Fibroblast of lung (primary cell): Measurements from ENCODE around the gene UNC13D. TPM values are rescaled to one million over a fixed set of nuclear protein-coding genes. Genes with fewer than 3 reads are reported as not detected.
"Not testable (repeated sequence)": the region's sequence is repeated elsewhere in the genome, so short reads cannot be mapped to it uniquely, and the experiment has no call there.

Source experiments
- DNase-seq, 2 donors: peaks; one replicate each; pipeline versions ENCODE4 v3.0.0 to v3.0.0-alpha.2; 2010; ENCODE audit warnings: low read depth in 2 of 2
- H2AFZ ChIP-seq: 2 replicates; pipeline ENCODE4 v1.5.1; 2012; ENCODE audit warnings: low read length, control low read depth, inconsistent platforms
- H3K27ac ChIP-seq: 2 replicates; pipeline ENCODE4 v1.5.1; 2011; ENCODE audit warnings: low read length, control low read depth; ENCODE audit not compliant: insufficient read depth
- H3K27me3 ChIP-seq: 2 replicates; pipeline ENCODE4 v1.5.1; 2011; ENCODE audit warnings: mild to moderate bottlenecking, low read length; ENCODE audit not compliant: control insufficient read depth, insufficient read depth
- H3K36me3 ChIP-seq: 2 replicates; pipeline ENCODE4 v1.5.1; 2011; ENCODE audit warnings: low read length; ENCODE audit not compliant: control insufficient read depth, insufficient read depth
- H3K4me1 ChIP-seq: 2 replicates; pipeline ENCODE4 v1.5.1; 2011; ENCODE audit warnings: low read length; ENCODE audit not compliant: control insufficient read depth, insufficient read depth; ENCODE audit errors: extremely low read depth
- H3K4me2 ChIP-seq: 2 replicates; pipeline ENCODE4 v1.5.1; 2011; ENCODE audit warnings: low read length, control low read depth; ENCODE audit not compliant: insufficient read depth; ENCODE audit errors: extremely low read depth
- H3K4me3 ChIP-seq, 4 experiments: fragments of 200-600 bp in 1 of 4; sonication (generic) in 1 of 4; replicated peaks in 1 of 4; 2 replicates each; pipeline ENCODE4 v1.5.1; 2011 to 2016; ENCODE audit warnings: low read length in 4 of 4, low read depth in 3 of 4, mild to moderate bottlenecking in 3 of 4, control low read depth in 2 of 4, inconsistent platforms in 1 of 4, mixed read lengths in 1 of 4; ENCODE audit not compliant: insufficient read depth in 1 of 4; ENCODE audit errors: control extremely low read depth in 1 of 4
- H3K79me2 ChIP-seq: 2 replicates; pipeline ENCODE4 v1.5.1; 2012; ENCODE audit warnings: mild to moderate bottlenecking, low read length, inconsistent platforms; ENCODE audit not compliant: control insufficient read depth, insufficient read depth
- H3K9ac ChIP-seq: 2 replicates; pipeline ENCODE4 v1.5.1; 2011; ENCODE audit warnings: mild to moderate bottlenecking, low read length, control low read depth; ENCODE audit not compliant: insufficient read depth
- H3K9me3 ChIP-seq: 2 replicates; pipeline ENCODE4 v1.5.1; 2012; ENCODE audit warnings: low read depth, low read length; ENCODE audit not compliant: control insufficient read depth, insufficient read depth
- H4K20me1 ChIP-seq: 2 replicates; pipeline ENCODE4 v1.5.1; 2011; ENCODE audit warnings: low read length; ENCODE audit not compliant: control insufficient read depth, insufficient read depth; ENCODE audit errors: extremely low read depth
- CTCF ChIP-seq, 2 donors: IDR thresholded peaks in 1 of 2; conservative IDR thresholded peaks in 1 of 2; 1 replicate in 1 of 2; 2 replicates in 1 of 2; pipeline ENCODE4 v1.5.1; 2011 to 2012; ENCODE audit warnings: low read length in 2 of 2, control low read depth in 1 of 2, inconsistent platforms in 1 of 2, low read depth in 1 of 2, mild to moderate bottlenecking in 1 of 2
- EZH2 ChIP-seq: IDR thresholded peaks from 2 replicates; pipeline ENCODE4 v1.5.1; 2012; ENCODE audit warnings: low read length, control low read depth, mild to moderate bottlenecking; ENCODE audit errors: missing control alignments
- polyA plus RNA-seq, 2 donors: library from polyadenylated mRNA; depleted of rRNA in 1 of 2; stranded (reverse) in 1 of 2; unstranded in 1 of 2; fragments of >200 nt; gene quantifications; 2 replicates each; pipeline ENCODE4 v1.2.1, GENCODE V29; 2011 to 2012; ENCODE audit warnings: missing spikeins in 1 of 2
- total RNA-seq: library from RNA; depleted of rRNA; stranded (reverse); fragments of >200 nt; gene quantifications from 2 replicates; pipeline ENCODE4 v1.2.1, GENCODE V29; 2014

Gene UNC13D
- total and polyA plus RNA-seq, 2 donors (not counting 1 experiment from before 2014, with no cell fraction given), result 0.22 to 1.5 TPM

GRCh38 chr17:75778861-75779249 is 65.3 kb downstream of the UNC13D start:
- Histone ChIP-seq H3K4me3 (peak overlapping the region; percentile 90 to 98 (median 91)), H2AFZ (no peak overlapping the region), H3K9ac (peak overlapping the region; percentile 98), H3K9me3 (no peaks in the 10 kb centered on the region), H4K20me1 (peaks cover 8% of the 10 kb centered on the region), H3K4me2 (peak overlapping the region; percentile 87), H3K27ac (peak overlapping the region; percentile 96), H3K4me1 (peaks cover 7% of the 10 kb centered on the region), H3K36me3 (peaks cover 15% of the 10 kb centered on the region), H3K79me2 (peaks cover 23% of the 10 kb centered on the region), H3K27me3 (no peaks in the 10 kb centered on the region)
- TF ChIP-seq EZH2, result no peak
- TF ChIP-seq CTCF (conservative IDR thresholded peaks at IDR 0.05 in 1 of 2, IDR thresholded peaks at IDR 0.05 in 1 of 2; ENCODE audit: low read depth in 1 of 2, low read length in 2 of 2), result peak; percentile 40 to 48
- no peak for DNase-seq

- not testable (repeated sequence) for DNase-seq, H3K27me3 ChIP-seq
Observed at GRCh38 chr17:75778066-75778860, 65.9 kb downstream of the UNC13D start.

GRCh38 chr17:75777296-75777922 is 66.8 kb downstream of the UNC13D start:
- no peak overlapping the region for H2AFZ ChIP-seq
- peaks cover 23% of the 10 kb centered on the region for H3K79me2 ChIP-seq
- peak overlapping the region; percentile 87 for H3K4me2 ChIP-seq
- H3K4me1 ChIP-seq, result peaks cover 3% of the 10 kb centered on the region
- no peaks in the 10 kb centered on the region for H3K27me3 ChIP-seq
- H4K20me1 ChIP-seq, result peaks cover 8% of the 10 kb centered on the region
- no peak overlapping the region for H3K27ac ChIP-seq
- peak overlapping the region; percentile 90 to 98 (median 91) for H3K4me3 ChIP-seq
- no peak for TF ChIP-seq EZH2
- no peak for TF ChIP-seq CTCF (conservative IDR thresholded peaks at IDR 0.05 in 1 of 2, IDR thresholded peaks at IDR 0.05 in 1 of 2; ENCODE audit: low read depth in 1 of 2, low read length in 2 of 2)
- H3K9ac ChIP-seq, result no peak overlapping the region
- peak in 1 of 2 donors; percentile 51 for DNase-seq
- H3K36me3 ChIP-seq, result peaks cover 15% of the 10 kb centered on the region
- H3K9me3 ChIP-seq, result no peaks in the 10 kb centered on the region

More at GRCh38 chr17:75778066-75778860, 65.9 kb downstream of the UNC13D start:
- Histone ChIP-seq H3K9ac (peak overlapping the region; percentile 98), H3K4me2 (peak overlapping the region; percentile 87), H3K36me3 (peaks cover 15% of the 10 kb centered on the region), H3K4me3 (peak overlapping the region; percentile 90 to 98 (median 91)), H3K79me2 (peaks cover 23% of the 10 kb centered on the region), H3K27ac (peak overlapping the region; percentile 96)
- not testable (repeated sequence) for H3K9me3 ChIP-seq, H4K20me1 ChIP-seq, H2AFZ ChIP-seq, H3K4me1 ChIP-seq

Other genes with a start within 250 kb of the UNC13D start
- gene SMIM5, start 211.0 kb downstream of the UNC13D start, total RNA-seq, result under 0.01 and 0.17 TPM in 2 replicates
- gene SMIM5, start 211.0 kb downstream of the UNC13D start, polyA plus RNA-seq, result 0.05 TPM in 1 of 2 replicates, not detected in the other
- gene RECQL5, start 177.2 kb downstream of the UNC13D start, total RNA-seq, result 18.5 and 26.3 TPM in 2 replicates
- 8.4 and 9.9 TPM in 2 replicates for gene RECQL5, start 177.2 kb downstream of the UNC13D start, polyA plus RNA-seq
- gene SAP30BP, start 177.1 kb downstream of the UNC13D start, total RNA-seq, result 40.6 and 43.9 TPM in 2 replicates
- 61.0 and 84.5 TPM in 2 replicates for gene SAP30BP, start 177.1 kb downstream of the UNC13D start, polyA plus RNA-seq
- 0.17 and 0.26 TPM in 2 replicates for gene ITGB4, start 122.9 kb downstream of the UNC13D start, total RNA-seq
- gene ITGB4, start 122.9 kb downstream of the UNC13D start, polyA plus RNA-seq, result 0.17 and 0.58 TPM in 2 replicates
- gene GALK1, start 79.2 kb downstream of the UNC13D start, total RNA-seq, result 36.7 and 62.8 TPM in 2 replicates
- gene GALK1, start 79.2 kb downstream of the UNC13D start, polyA plus RNA-seq, result 8.6 and 10.2 TPM in 2 replicates
- gene UNK, start 59.6 kb downstream of the UNC13D start, total RNA-seq, result 11.3 and 15.0 TPM in 2 replicates
- 15.2 and 18.0 TPM in 2 replicates for gene UNK, start 59.6 kb downstream of the UNC13D start, polyA plus RNA-seq
- 20.5 and 39.5 TPM in 2 replicates for gene WBP2, start 10.9 kb upstream of the UNC13D start, total RNA-seq
- 53.4 and 56.1 TPM in 2 replicates for gene WBP2, start 10.9 kb upstream of the UNC13D start, polyA plus RNA-seq
- 16.0 and 18.2 TPM in 2 replicates for gene TRIM47, start 34.2 kb upstream of the UNC13D start, total RNA-seq
- gene TRIM47, start 34.2 kb upstream of the UNC13D start, polyA plus RNA-seq, result 2.2 and 4.8 TPM in 2 replicates
- 15.9 and 17.2 TPM in 2 replicates for gene TRIM65, start 52.5 kb upstream of the UNC13D start, total RNA-seq
- gene TRIM65, start 52.5 kb upstream of the UNC13D start, polyA plus RNA-seq, result 4.3 TPM in 2 replicates
- 30.8 and 36.0 TPM in 2 replicates for gene MRPL38, start 60.5 kb upstream of the UNC13D start, total RNA-seq
- gene MRPL38, start 60.5 kb upstream of the UNC13D start, polyA plus RNA-seq, result 19.3 and 29.7 TPM in 2 replicates
- 10.5 and 11.2 TPM in 2 replicates for gene FBF1, start 96.6 kb upstream of the UNC13D start, total RNA-seq
- 1.6 and 2.6 TPM in 2 replicates for gene FBF1, start 96.6 kb upstream of the UNC13D start, polyA plus RNA-seq
- 44.4 and 70.5 TPM in 2 replicates for gene ACOX1, start 134.8 kb upstream of the UNC13D start, total RNA-seq
- 30.0 and 31.3 TPM in 2 replicates for gene ACOX1, start 134.8 kb upstream of the UNC13D start, polyA plus RNA-seq
- 9.4 and 12.6 TPM in 2 replicates for gene TEN1, start 134.8 kb upstream of the UNC13D start, total RNA-seq
- 10.3 and 11.4 TPM in 2 replicates for gene TEN1, start 134.8 kb upstream of the UNC13D start, polyA plus RNA-seq
- 1.3 TPM in 2 replicates for gene CDK3, start 156.5 kb upstream of the UNC13D start, total RNA-seq
- gene CDK3, start 156.5 kb upstream of the UNC13D start, polyA plus RNA-seq, result 1.7 and 2.3 TPM in 2 replicates
- gene EVPL, start 182.9 kb upstream of the UNC13D start, total RNA-seq, result not detected in 2 replicates
- gene EVPL, start 182.9 kb upstream of the UNC13D start, polyA plus RNA-seq, result not detected in 2 replicates
- 23.6 and 34.0 TPM in 2 replicates for gene SRP68, start 228.1 kb upstream of the UNC13D start, total RNA-seq
- 68.6 and 81.5 TPM in 2 replicates for gene SRP68, start 228.1 kb upstream of the UNC13D start, polyA plus RNA-seq
- not detected in 2 replicates for gene GALR2, start 230.4 kb upstream of the UNC13D start, total RNA-seq
- gene GALR2, start 230.4 kb upstream of the UNC13D start, polyA plus RNA-seq, result not detected in 2 replicates
- gene ZACN, start 234.8 kb upstream of the UNC13D start, total RNA-seq, result not detected in 2 replicates
- not detected in 2 replicates for gene ZACN, start 234.8 kb upstream of the UNC13D start, polyA plus RNA-seq